Type B pancreatic cell (in vitro differentiated cells): Measurements from ENCODE around the gene KCNE5. TPM values are rescaled to one million over a fixed set of nuclear protein-coding genes. Genes with fewer than 3 reads are reported as not detected.
"Not testable (repeated sequence)": the region's sequence is repeated elsewhere in the genome, so short reads cannot be mapped to it uniquely, and the experiment has no call there.

Source experiments
- DNase-seq: peaks from one replicate; pipeline ENCODE4 v3.0.0; 2021; ENCODE audit warnings: mixed read lengths; ENCODE audit not compliant: unreplicated experiment; ENCODE audit errors: extremely low spot score
- H3K27ac Mint-ChIP-seq: 2 replicates; pipeline ENCODE4 v1.8.0; 2021; ENCODE audit warnings: mild to moderate bottlenecking, mixed read lengths
- H3K27me3 Mint-ChIP-seq: 2 replicates; pipeline ENCODE4 v1.8.0; 2021; ENCODE audit warnings: mixed read lengths
- H3K36me3 Mint-ChIP-seq: 2 replicates; pipeline ENCODE4 v1.8.0; 2021; ENCODE audit warnings: mixed read lengths
- H3K4me1 Mint-ChIP-seq: one replicate; pipeline ENCODE4 v1.8.0; 2021; ENCODE audit warnings: mixed read lengths; ENCODE audit not compliant: unreplicated experiment
- H3K4me3 Mint-ChIP-seq: 2 replicates; pipeline ENCODE4 v1.8.0; 2021; ENCODE audit warnings: mild to moderate bottlenecking, mixed read lengths
- H3K9me3 Mint-ChIP-seq: 2 replicates; pipeline ENCODE4 v1.8.0; 2021; ENCODE audit warnings: mixed read lengths
- CTCF ChIP-seq: fragments of 200-600 bp; sonication (generic); conservative IDR thresholded peaks from 2 replicates; pipeline ENCODE4 v1.5.0; 2021; ENCODE audit warnings: antibody characterized with exemption, mild to moderate bottlenecking
- long read RNA-seq: library from polyadenylated mRNA; unstranded; transcript quantifications from one replicate; pipeline ENCODE4 v2.0.0, GENCODE V29; 2020
- total RNA-seq: library from RNA; stranded (reverse); gene quantifications from 2 replicates; pipeline ENCODE4 v1.2.1, GENCODE V29; 2021; ENCODE audit warnings: low replicate concordance

Gene KCNE5
- total RNA-seq = 1.7 and 2.7 TPM in 2 replicates
- long read RNA-seq = 0 reads

DNA sequence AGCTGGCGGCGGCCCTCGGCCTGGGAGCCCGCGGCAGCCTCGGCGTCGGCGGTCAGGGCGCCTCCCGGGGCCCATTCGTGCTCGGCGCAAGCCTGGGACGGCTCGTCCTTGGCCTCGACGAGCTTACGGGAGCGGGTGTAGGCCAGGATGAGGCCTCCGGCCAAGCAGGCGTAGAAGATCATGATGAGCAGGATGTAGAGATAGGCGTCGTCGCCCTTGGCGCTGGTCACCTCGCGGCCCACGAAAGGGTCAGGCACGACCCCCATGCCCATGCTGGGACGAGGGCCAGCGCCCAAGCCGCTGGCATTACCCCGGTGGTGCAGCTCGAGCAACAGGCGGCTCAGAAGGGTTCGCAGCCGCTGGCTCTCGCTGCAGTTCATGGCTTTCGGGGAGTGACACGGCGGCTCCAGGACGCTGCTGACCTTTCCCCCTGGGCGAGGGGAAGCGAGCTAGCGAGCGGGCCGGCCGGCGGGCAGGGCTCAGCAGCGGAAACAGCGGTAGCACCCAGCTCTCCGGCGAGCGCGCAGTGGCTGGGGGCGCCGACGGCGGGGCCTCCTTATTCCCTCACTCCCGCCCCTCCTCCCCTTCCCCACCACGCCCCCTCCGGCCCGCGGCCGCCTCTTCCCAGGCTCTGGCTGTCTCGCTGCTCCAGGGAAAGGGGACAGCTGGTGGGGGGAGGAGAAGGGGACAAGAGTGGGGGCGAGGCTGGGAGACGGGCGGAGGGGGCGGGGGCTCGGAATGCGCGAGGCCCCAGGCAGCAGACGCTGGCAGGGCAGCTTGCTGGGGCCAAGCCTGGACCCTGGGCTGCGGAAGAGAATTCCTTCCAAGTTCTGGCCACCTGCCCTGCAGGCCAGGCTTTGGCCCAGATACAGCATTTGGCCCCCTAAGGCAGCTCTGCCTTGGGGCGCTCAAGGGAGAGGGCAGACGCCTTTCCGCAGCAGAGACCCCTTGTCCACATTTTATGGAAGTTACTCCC is at the start of gene KCNE5:
Gene KCNE5, minus strand, starts transcription at position 532 of the 976 bp plus-strand sequence. Its CDS starts 152 bp downstream, at position 380.
- Mint-ChIP-seq H3K9me3 (peaks cover 5% of the 10 kb centered on the region), H3K36me3 (peaks cover 4% of the 10 kb centered on the region), H3K27me3 (peaks cover 12% of the 10 kb centered on the region), H3K4me1 (peaks cover 21% of the 10 kb centered on the region), H3K4me3 (peak within 1 kb of the TSS; percentile 64), H3K27ac (no peak within 1 kb of the TSS)
- no peak for DNase-seq
- TF ChIP-seq CTCF = no peak

- TF ChIP-seq CTCF = no peak
- Mint-ChIP-seq H3K27ac (no peak overlapping the region), H3K9me3 (no peaks in the 10 kb centered on the region), H3K4me1 (no peaks in the 10 kb centered on the region), H3K36me3 (peaks cover 17% of the 10 kb centered on the region), H3K27me3 (no peaks in the 10 kb centered on the region), H3K4me3 (no peak overlapping the region)
- DNase-seq = no peak
Measured at GRCh38 chrX:109672239-109672638, 47.3 kb upstream of the KCNE5 start.

DNA sequence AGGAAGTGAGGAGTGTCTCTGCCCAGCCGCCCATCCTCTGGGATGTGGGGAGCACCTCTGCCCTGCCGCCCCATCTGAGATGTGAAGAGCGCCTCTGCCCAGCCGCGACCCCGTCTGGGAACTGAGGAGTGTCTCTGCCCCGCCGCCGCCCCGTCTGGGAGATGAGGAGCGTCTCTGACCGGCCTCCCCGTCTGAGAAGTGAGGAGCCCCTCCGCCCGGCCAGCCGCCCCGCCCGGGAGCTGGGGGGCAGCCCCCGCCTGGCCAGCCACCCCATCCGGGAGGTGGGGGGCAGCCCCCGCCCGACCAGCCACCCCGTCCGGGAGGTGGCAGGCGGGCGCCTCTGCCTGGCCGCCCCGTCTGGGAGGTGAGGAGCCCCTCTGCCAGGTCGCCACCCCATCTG is 46.2 kb upstream of the KCNE5 start:
- H3K27me3 Mint-ChIP-seq, H3K4me3 Mint-ChIP-seq, H3K9me3 Mint-ChIP-seq, H3K27ac Mint-ChIP-seq, H3K4me1 Mint-ChIP-seq, DNase-seq: not testable (repeated sequence)
- H3K36me3 Mint-ChIP-seq = peaks cover 17% of the 10 kb centered on the region

DNA sequence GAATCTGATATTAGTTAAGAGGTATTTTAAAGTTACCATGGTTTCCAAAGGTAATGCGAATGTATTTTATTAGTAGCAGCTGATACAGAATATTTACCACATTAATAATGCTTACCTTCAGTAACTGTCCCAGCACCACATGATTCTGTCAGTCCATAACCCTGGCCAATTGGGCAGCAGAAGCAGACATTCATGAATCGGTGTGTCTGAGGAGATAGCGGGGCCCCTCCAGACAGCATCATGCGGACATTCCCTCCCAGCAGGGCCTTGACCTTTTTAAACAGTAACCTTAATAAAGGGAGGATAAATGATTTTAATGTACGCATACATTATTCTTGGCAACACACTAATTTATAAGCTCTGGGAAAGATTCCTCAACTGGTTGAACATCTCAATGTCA is 43.0 kb upstream of the KCNE5 start:
- Mint-ChIP-seq H3K27ac (no peak overlapping the region), H3K36me3 (peaks cover 33% of the 10 kb centered on the region), H3K27me3 (no peaks in the 10 kb centered on the region), H3K4me3 (no peak overlapping the region), H3K9me3 (no peaks in the 10 kb centered on the region), H3K4me1 (no peaks in the 10 kb centered on the region)
- TF ChIP-seq CTCF = no peak
- no peak for DNase-seq

DNA sequence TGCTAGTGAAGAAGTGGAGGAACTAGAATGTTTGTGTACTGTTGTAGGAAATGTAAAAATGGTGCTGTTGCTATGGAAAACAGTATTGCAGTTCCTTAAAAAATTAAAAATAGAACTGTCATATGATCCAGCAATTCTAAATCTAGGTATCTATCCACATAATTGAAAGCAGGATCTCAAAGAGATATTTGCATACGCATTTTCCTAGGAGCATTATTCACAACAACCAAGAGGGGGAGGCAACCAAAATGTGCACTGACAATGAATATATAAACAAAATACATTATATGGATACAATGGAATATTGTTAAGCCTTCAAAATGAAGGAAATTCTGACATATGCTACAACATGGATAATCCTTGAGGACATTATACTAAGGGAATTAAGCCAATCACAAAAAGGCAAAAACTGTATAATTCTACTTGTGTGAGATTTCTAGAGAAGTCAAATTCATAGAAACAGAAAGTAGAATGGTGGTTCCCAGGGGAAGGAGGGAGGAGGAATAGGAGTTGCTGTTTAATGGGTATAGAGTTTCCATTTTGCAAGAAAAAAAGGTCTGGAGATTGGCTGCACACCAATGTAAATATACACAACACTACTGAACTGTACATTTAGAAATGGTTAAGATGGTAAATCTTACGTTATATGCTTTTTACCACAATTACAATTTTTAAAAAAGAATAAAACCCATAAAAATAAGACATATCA is 35.6 kb upstream of the KCNE5 start:
- TF ChIP-seq CTCF = no peak
- Mint-ChIP-seq H3K36me3 (peaks cover 41% of the 10 kb centered on the region), H3K4me1 (no peaks in the 10 kb centered on the region), H3K4me3 (no peak overlapping the region), H3K27ac (no peak overlapping the region), H3K27me3 (no peaks in the 10 kb centered on the region), H3K9me3 (peaks cover 9% of the 10 kb centered on the region)
- DNase-seq = no peak

- no peaks in the 10 kb centered on the region for H3K27me3 Mint-ChIP-seq
- H3K36me3 Mint-ChIP-seq = peaks cover 31% of the 10 kb centered on the region
- H3K4me3 Mint-ChIP-seq = no peak overlapping the region
- no peaks in the 10 kb centered on the region for H3K4me1 Mint-ChIP-seq
- no peak for TF ChIP-seq CTCF
- peaks cover 9% of the 10 kb centered on the region for H3K9me3 Mint-ChIP-seq
- no peak for DNase-seq
- no peak overlapping the region for H3K27ac Mint-ChIP-seq
Measured at GRCh38 chrX:109658391-109658790, 33.4 kb upstream of the KCNE5 start.

GRCh38 chrX:109657364-109657763 is 32.4 kb upstream of the KCNE5 start:
- H3K27me3 Mint-ChIP-seq, H3K27ac Mint-ChIP-seq, H3K4me1 Mint-ChIP-seq, H3K4me3 Mint-ChIP-seq, DNase-seq, H3K9me3 Mint-ChIP-seq: not testable (repeated sequence)
- H3K36me3 Mint-ChIP-seq = peaks cover 21% of the 10 kb centered on the region
